CD4-positive, alpha-beta T cell (primary cell): Measurements from ENCODE around the gene SMIM41. TPM values are rescaled to one million over a fixed set of nuclear protein-coding genes. Genes with fewer than 3 reads are reported as not detected.

Source experiments
- ATAC-seq: fragments of 200-7000 bp; cut with Tn5 transposase; one replicate; pipeline ENCODE4 v1.10.0; 2022; ENCODE audit warnings: mild to moderate bottlenecking; ENCODE audit not compliant: poor library complexity
- CTCF ChIA-PET: fragments of 350-600 bp; sonication (Branson Sonifier 250); formaldehyde crosslinking; loops from one replicate; lab custom pipeline; 2021; ENCODE audit warnings: antibody characterized with exemption, inconsistent platforms; lab: Charles Lee
- POLR2A ChIA-PET: fragments of 350-600 bp; sonication (Branson Sonifier 250); formaldehyde crosslinking; loops from one replicate; lab custom pipeline; 2021; ENCODE audit warnings: antibody characterized with exemption, inconsistent platforms; lab: Charles Lee
- DNase-seq, 14 experiments: peaks; one replicate each; pipeline ENCODE4 v3.0.0-alpha.2; 2013 to 2020; ENCODE audit warnings: mixed read lengths in 2 of 14
- H3K27ac ChIP-seq, 2 donors: one replicate each; pipeline versions ENCODE4 v1.5.1 to v1.7.0; 2013; ENCODE audit warnings: low read length in 2 of 2, low read depth in 1 of 2, mild to moderate bottlenecking in 1 of 2
- H3K27me3 ChIP-seq, 2 experiments: 1 replicate in 1 of 2; 2 replicates in 1 of 2; pipeline versions ENCODE4 v1.6.1 to v1.7.0; 2013; ENCODE audit warnings: low read length in 2 of 2, control low read depth in 1 of 2, mild to moderate bottlenecking in 1 of 2, moderate library complexity in 1 of 2; ENCODE audit not compliant: insufficient read depth in 2 of 2, control insufficient read depth in 1 of 2
- H3K36me3 ChIP-seq: one replicate; pipeline ENCODE4 v1.6.1; 2013; ENCODE audit warnings: low read length, control low read depth; ENCODE audit not compliant: insufficient read depth
- H3K4me1 ChIP-seq: one replicate; pipeline ENCODE4 v1.6.1; 2013; ENCODE audit warnings: low read length, control low read depth; ENCODE audit not compliant: insufficient read depth
- H3K4me3 ChIP-seq: one replicate; pipeline ENCODE4 v1.5.1; 2013; ENCODE audit warnings: mild to moderate bottlenecking, low read length, moderate library complexity
- H3K9me3 ChIP-seq, 2 experiments: 1 replicate in 1 of 2; 2 replicates in 1 of 2; pipeline versions ENCODE4 v1.6.1 to v1.7.0; 2013; ENCODE audit warnings: low read length in 2 of 2, mild to moderate bottlenecking in 2 of 2, control low read depth in 1 of 2, moderate library complexity in 1 of 2; ENCODE audit not compliant: control insufficient read depth in 1 of 2, insufficient read depth in 1 of 2
- H3K27ac Mint-ChIP-seq: one replicate; pipeline ENCODE4 v1.8.0; 2020; ENCODE audit warnings: mixed read lengths
- H3K27me3 Mint-ChIP-seq: one replicate; pipeline ENCODE4 v1.8.0; 2021; ENCODE audit warnings: mixed read lengths
- H3K36me3 Mint-ChIP-seq: one replicate; pipeline ENCODE4 v1.8.0; 2021; ENCODE audit warnings: low read depth, mixed read lengths
- H3K4me1 Mint-ChIP-seq: one replicate; pipeline ENCODE4 v1.8.0; 2021; ENCODE audit warnings: low read depth, mixed read lengths
- H3K4me3 Mint-ChIP-seq: one replicate; pipeline ENCODE4 v1.8.0; 2020; ENCODE audit warnings: mild to moderate bottlenecking, mixed read lengths
- H3K9me3 Mint-ChIP-seq: one replicate; pipeline ENCODE4 v1.8.0; 2020; ENCODE audit warnings: mixed read lengths
- CTCF ChIP-seq: fragments of 200-600 bp; IDR thresholded peaks from one replicate; pipeline ENCODE4 v1.8.0; 2022; ENCODE audit warnings: antibody characterized with exemption, mild to moderate bottlenecking
- intact Hi-C, 2 experiments: fragments of 100-400 bp; cut with DNase I in 1 of 2; cut with micrococcal nuclease in 1 of 2; formaldehyde crosslinking; loops; one replicate each; pipeline versions ENCODE4 v1.15.1 to v1.9.0; 2023 to 2025; cut with DNase I, micrococcal nuclease
- total RNA-seq, 174 experiments: library from RNA in 2 of 174; stranded (reverse) in 2 of 174; gene quantifications; one replicate each; pipeline ENCODE4 v1.2.3 and lab custom pipeline; 2021 to 2026

SMIM41 gene
- total RNA-seq, 2 experiments from 2014 or later = not detected

DNA sequence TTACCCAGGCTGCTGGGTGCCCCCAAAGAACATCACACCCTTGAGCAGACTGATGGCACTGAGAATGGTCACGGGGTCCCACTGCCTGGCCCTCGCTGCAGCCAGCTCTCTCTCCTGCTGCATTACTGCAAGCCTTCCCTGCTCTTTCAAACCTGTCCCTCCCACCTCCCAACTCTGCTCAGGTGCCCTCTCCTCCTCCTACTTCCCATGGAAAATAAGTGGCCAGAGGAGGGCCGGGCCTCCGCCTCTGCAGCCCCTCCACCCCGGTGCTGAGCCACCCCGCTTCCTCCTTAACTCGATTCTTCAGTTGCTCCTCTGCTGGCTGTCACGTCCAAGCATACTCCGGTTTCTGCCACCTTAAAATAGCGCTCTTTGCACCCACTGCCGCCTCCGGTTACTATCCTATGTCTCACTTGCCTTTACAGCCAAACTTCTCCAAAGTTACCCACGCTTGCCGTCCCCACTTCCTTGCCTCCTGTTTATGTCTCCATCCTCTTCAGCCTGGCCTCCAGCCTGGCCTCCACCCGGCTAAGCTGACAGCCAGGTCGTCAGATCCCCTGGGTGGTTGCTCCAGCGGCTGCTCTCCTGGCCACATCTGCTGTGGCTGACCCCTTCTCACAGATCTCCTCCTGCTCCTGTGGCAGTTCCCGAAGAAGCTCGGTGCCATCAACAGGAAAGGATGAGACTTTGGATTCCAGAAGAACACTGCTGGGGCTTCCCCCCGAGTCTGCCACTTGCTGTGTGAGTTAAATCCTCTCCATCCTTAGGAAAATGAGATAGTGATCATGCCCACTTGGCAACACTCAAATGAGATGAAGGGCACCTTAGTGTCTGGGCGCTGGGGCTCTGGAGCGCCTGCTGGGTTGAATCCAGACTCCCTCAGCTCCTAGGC is 7.7 kb downstream of the SMIM41 start:
- intact Hi-C loops = no loop called here
- Mint-ChIP-seq H3K27me3 (peaks cover 43% of the 10 kb centered on the region), H3K9me3 (no peaks in the 10 kb centered on the region), H3K36me3 (no peaks in the 10 kb centered on the region), H3K27ac (no peak overlapping the region), H3K4me3 (no peak overlapping the region), H3K4me1 (peaks cover 9% of the 10 kb centered on the region)
- no peak for ATAC-seq
- H3K36me3 ChIP-seq = no peaks in the 10 kb centered on the region
- ChIA-PET CTCF (no interaction called here), POLR2A (interaction anchor here (1.0 kb wide), 1 partner anchor 62 kb away, joined by 4 read pairs; no protein-coding TSS in a partner anchor)
- no peak for DNase-seq
- peaks cover 8% of the 10 kb centered on the region for H3K4me1 ChIP-seq
- no peak for TF ChIP-seq CTCF
- H3K4me3 ChIP-seq = no peak overlapping the region
- peaks cover 0 to 33% of the 10 kb centered on the region in 2 experiments for H3K27me3 ChIP-seq
- no peaks in the 10 kb centered on the region for H3K9me3 ChIP-seq
- H3K27ac ChIP-seq = no peak overlapping the region

DNA sequence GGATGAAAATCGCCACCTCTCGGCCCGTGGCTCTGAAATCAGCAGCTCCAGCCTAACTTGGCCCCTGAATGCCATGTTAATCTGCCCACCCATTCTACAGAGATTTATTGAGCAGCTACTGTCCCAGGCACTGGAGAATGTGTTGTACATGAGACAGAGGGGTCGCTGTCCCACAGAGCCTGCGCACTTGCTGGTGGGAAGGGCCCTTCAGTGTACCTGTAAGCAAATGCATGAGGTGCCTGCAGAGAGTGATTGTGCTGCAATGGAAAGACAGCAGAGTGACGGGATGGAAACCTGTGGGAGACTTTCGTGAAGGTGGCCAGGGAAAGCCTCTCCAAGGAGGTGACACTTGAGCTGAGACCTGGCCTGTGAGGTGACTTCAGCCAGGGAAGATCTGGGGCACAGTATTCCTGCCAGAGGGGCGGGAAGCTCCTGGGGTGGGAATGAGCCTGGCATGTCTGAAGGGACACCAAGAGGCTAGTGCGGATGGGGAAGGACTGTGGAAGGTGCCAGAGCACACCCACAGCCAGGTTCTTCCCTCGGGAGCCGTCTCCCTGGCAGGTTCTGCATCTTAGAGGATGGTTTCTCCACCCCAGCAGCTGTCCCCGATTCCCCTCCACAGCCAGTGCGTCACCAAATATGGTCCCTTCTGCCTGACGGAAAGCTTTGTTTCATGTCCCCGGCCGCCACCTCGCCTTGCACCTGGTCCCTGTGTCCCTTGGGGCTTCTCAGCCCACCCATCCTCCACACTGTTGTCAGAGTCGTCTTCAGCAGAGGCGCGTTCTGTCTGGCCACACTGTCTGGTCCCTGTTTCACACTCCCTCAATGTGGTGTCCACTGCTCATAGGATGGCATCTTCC is 8.7 kb downstream of the SMIM41 start:
- H3K27me3 Mint-ChIP-seq = peaks cover 49% of the 10 kb centered on the region
- H3K4me3 ChIP-seq = no peak overlapping the region
- no peaks in the 10 kb centered on the region for H3K36me3 Mint-ChIP-seq
- intact Hi-C loops = no loop called here
- peaks cover 5% of the 10 kb centered on the region for H3K4me1 Mint-ChIP-seq
- no peaks in the 10 kb centered on the region for H3K9me3 ChIP-seq
- H3K27ac Mint-ChIP-seq = no peak overlapping the region
- ChIA-PET CTCF (interaction anchor here (2.4 kb wide), 1 partner anchor 63 kb away, joined by 7 read pairs; no protein-coding TSS in a partner anchor), POLR2A (interaction anchor here (1.0 kb wide), 1 partner anchor 63 kb away, joined by 4 read pairs; no protein-coding TSS in a partner anchor)
- H3K27me3 ChIP-seq = peaks cover 0 to 33% of the 10 kb centered on the region in 2 experiments
- H3K36me3 ChIP-seq = no peaks in the 10 kb centered on the region
- H3K4me3 Mint-ChIP-seq = no peak overlapping the region
- no peaks in the 10 kb centered on the region for H3K9me3 Mint-ChIP-seq
- peaks cover 4% of the 10 kb centered on the region for H3K4me1 ChIP-seq
- DNase-seq (no peak), ATAC-seq (no peak)
- H3K27ac ChIP-seq = no peak overlapping the region
- no peak for TF ChIP-seq CTCF

- Histone ChIP-seq H3K9me3 (no peaks in the 10 kb centered on the region), H3K27me3 (peaks cover 0 to 33% of the 10 kb centered on the region in 2 experiments), H3K4me1 (no peaks in the 10 kb centered on the region), H3K27ac (no peak overlapping the region), H3K36me3 (no peaks in the 10 kb centered on the region), H3K4me3 (no peak overlapping the region)
- no peak overlapping the region for H3K27ac Mint-ChIP-seq
- TF ChIP-seq CTCF = no peak
- CTCF ChIA-PET = interaction anchor here (2.4 kb wide), 1 partner anchor 64 kb away, joined by 7 read pairs; no protein-coding TSS in a partner anchor
- no peaks in the 10 kb centered on the region for H3K9me3 Mint-ChIP-seq
- H3K4me1 Mint-ChIP-seq = no peaks in the 10 kb centered on the region
- no peak for DNase-seq
- H3K4me3 Mint-ChIP-seq = no peak overlapping the region
- POLR2A ChIA-PET = no interaction called here
- no peaks in the 10 kb centered on the region for H3K36me3 Mint-ChIP-seq
- no peak for ATAC-seq
- intact Hi-C loops = no loop called here
- peaks cover 56% of the 10 kb centered on the region for H3K27me3 Mint-ChIP-seq
These were observed 10.0 kb downstream of the SMIM41 start for GRCh38 chr12:52089491-52089890.
